HepG2 (cell line): ENCODE data around the gene ZFP1. TPM values are rescaled to one million over a fixed set of nuclear protein-coding genes. Genes with fewer than 3 reads are reported as not detected.

Source experiments
- ATAC-seq: fragments of 200-7000 bp; cut with Tn5 transposase; 3 replicates; pipeline ENCODE4 v1.9.1; 2020; ENCODE audit warnings: mild to moderate bottlenecking, moderate library complexity
- BruUV-seq: library from RNA; stranded (reverse); fragments of 400-500 nt; replicated peaks from 2 replicates; lab custom pipeline; 2021; lab: Mats Ljungman, UMichigan
- CTCF ChIA-PET: fragments of 300-600 bp; formaldehyde crosslinking; extraction: SDS; loops from one replicate; lab custom pipeline; 2021; ENCODE audit warnings: low total read pairs, inconsistent platforms, low intra/inter-chr PET ratio; lab: Yijun Ruan, JAX
- POLR2A ChIA-PET: fragments of 350-600 bp; sonication (Branson Sonifier 250); formaldehyde crosslinking; loops from one replicate; lab custom pipeline; 2020; ENCODE audit warnings: antibody characterized with exemption, inconsistent platforms; lab: Yijun Ruan, JAX
- DNase-seq: peaks from one replicate; pipeline ENCODE4 v3.0.0-alpha.2; 2015; ENCODE audit warnings: low spot score
- FAIRE-seq: peaks from 3 replicates; lab custom pipeline; 2011; peaks lifted over from hg19 to GRCh38; lab: Jason Lieb, UNC
- H2AFZ ChIP-seq: one replicate; pipeline ENCODE4 v1.6.1; 2011; ENCODE audit warnings: low read length, inconsistent platforms
- H3K27ac ChIP-seq: fragments of 300-600 bp; 3 replicates; pipeline ENCODE4 v1.8.0; 2011; ENCODE audit warnings: mixed run types, mild to moderate bottlenecking, mixed read lengths, low read length, inconsistent platforms; ENCODE audit not compliant: insufficient read depth; ENCODE audit errors: extremely low read length
- H3K27me3 ChIP-seq, 2 experiments: fragments of 200-600 bp in 1 of 2; 2 replicates in 1 of 2; 3 replicates in 1 of 2; pipeline versions ENCODE4 v1.6.0 to v1.8.0; 2011; ENCODE audit warnings: low read length in 2 of 2, mild to moderate bottlenecking in 2 of 2, moderate library complexity in 2 of 2, inconsistent platforms in 1 of 2; ENCODE audit not compliant: insufficient read depth in 2 of 2, control insufficient read depth in 1 of 2
- H3K36me3 ChIP-seq, 2 experiments: fragments of 200-600 bp in 1 of 2; replicated peaks in 1 of 2; 2 replicates in 1 of 2; 3 replicates in 1 of 2; pipeline versions ENCODE4 v1.5.1 to v1.8.0; 2011; ENCODE audit warnings: low read length in 2 of 2, inconsistent platforms in 1 of 2; ENCODE audit not compliant: insufficient read depth in 2 of 2, control insufficient read depth in 1 of 2
- H3K4me1 ChIP-seq: 2 replicates; pipeline ENCODE4 v1.5.1; 2012; ENCODE audit warnings: low read length, inconsistent platforms; ENCODE audit not compliant: insufficient read depth
- H3K4me2 ChIP-seq: 2 replicates; pipeline ENCODE4 v1.6.0; 2011; ENCODE audit warnings: low read depth, low read length, inconsistent platforms
- H3K4me3 ChIP-seq, 3 experiments: fragments of 200-600 bp in 1 of 3; sonication (generic), shearing (Covaris generic) in 1 of 3; replicated peaks in 1 of 3; 2 replicates each; pipeline ENCODE4 v1.5.1; 2011 to 2016; ENCODE audit warnings: low read length in 3 of 3, inconsistent platforms in 2 of 3, low read depth in 2 of 3, mild to moderate bottlenecking in 2 of 3, control low read depth in 1 of 3, mixed read lengths in 1 of 3; ENCODE audit not compliant: insufficient read depth in 1 of 3
- H3K79me2 ChIP-seq: one replicate; pipeline ENCODE4 v1.6.1; 2011; ENCODE audit warnings: low read length, inconsistent platforms; ENCODE audit not compliant: insufficient read depth
- H3K9ac ChIP-seq: 2 replicates; pipeline ENCODE4 v1.6.0; 2011; ENCODE audit warnings: mild to moderate bottlenecking, low read depth, low read length, inconsistent platforms; ENCODE audit not compliant: insufficient read depth
- H3K9me3 ChIP-seq: 2 replicates; pipeline ENCODE4 v1.5.1; 2012; ENCODE audit warnings: mild to moderate bottlenecking, low read length
- H4K20me1 ChIP-seq: 2 replicates; pipeline ENCODE4 v1.6.0; 2011; ENCODE audit warnings: inconsistent platforms, mild to moderate bottlenecking, low read length, moderate library complexity; ENCODE audit not compliant: insufficient read depth
- AGO2 ChIP-seq: fragments of 200-400 bp; formaldehyde crosslinking; optimal IDR thresholded peaks from 2 replicates; pipeline ENCODE3; 2017; ENCODE audit warnings: mild to moderate bottlenecking, low read depth, low read length, moderate library complexity
- ATF7 ChIP-seq, 2 experiments: fragments of 450-650 bp in 1 of 2; sonication (generic) in 1 of 2; formaldehyde crosslinking in 1 of 2; IDR thresholded peaks; 2 replicates each; pipeline versions ENCODE4 v1.4.0 to v1.6.1; 2016 to 2020; ENCODE audit warnings: antibody characterized with exemption in 1 of 2, mild to moderate bottlenecking in 1 of 2, missing genetic modification reagents in 1 of 2
- CCAR2 ChIP-seq: fragments of 200-400 bp; formaldehyde crosslinking; optimal IDR thresholded peaks from 2 replicates; pipeline ENCODE3; 2018; ENCODE audit warnings: low read depth, mild to moderate bottlenecking, low read length, moderate library complexity
- ETV6 ChIP-seq: sonication (generic); formaldehyde crosslinking; conservative IDR thresholded peaks from 2 replicates; pipeline ENCODE4 v1.4.0; 2020; ENCODE audit warnings: missing genetic modification reagents
- EZH2 ChIP-seq: conservative IDR thresholded peaks from 2 replicates; pipeline ENCODE4 v1.6.1; 2012; ENCODE audit warnings: mild to moderate bottlenecking, low read depth, low read length, moderate library complexity
- NFIC ChIP-seq: IDR thresholded peaks from 2 replicates; pipeline ENCODE4 v1.6.1; 2012; ENCODE audit warnings: mild to moderate bottlenecking, low read length, inconsistent platforms
- SMC3 ChIP-seq: IDR thresholded peaks from 2 replicates; pipeline ENCODE4 v1.6.1; 2011; ENCODE audit warnings: low read length, improper control_type of control experiment
- TCF12 ChIP-seq, 2 experiments: fragments of 450-650 bp in 1 of 2; sonication (generic) in 1 of 2; formaldehyde crosslinking in 1 of 2; IDR thresholded peaks; 2 replicates each; pipeline versions ENCODE4 v1.6.1 to v1.8.0; 2017 to 2022; ENCODE audit warnings: antibody characterized with exemption in 1 of 2, mild to moderate bottlenecking in 1 of 2, missing genetic modification reagents in 1 of 2, moderate library complexity in 1 of 2
- ZNF256 ChIP-seq: sonication (generic); formaldehyde crosslinking; conservative IDR thresholded peaks from 2 replicates; pipeline ENCODE4 v1.4.0; 2020; ENCODE audit warnings: missing genetic modification reagents
- ZNF546 ChIP-seq: sonication (generic); formaldehyde crosslinking; conservative IDR thresholded peaks from 2 replicates; pipeline ENCODE4 v1.8.1; 2023; ENCODE audit warnings: mild to moderate bottlenecking, missing genetic modification reagents
- ZNF616 ChIP-seq: sonication (generic); formaldehyde crosslinking; IDR thresholded peaks from 2 replicates; pipeline ENCODE4 v1.5.0; 2020; ENCODE audit warnings: low read depth, mild to moderate bottlenecking, missing genetic modification reagents
- WGBS: methylation state at CpG from one replicate; pipeline ENCODE4 v1.1.6; 2017; ENCODE audit warnings: low lambda C conversion rate; 5-methylcytosine and 5-hydroxymethylcytosine counted together
- in situ Hi-C: cut with HindIII; loops from 2 replicates; pipeline ENCODE4 v1.10.0; 2017; ENCODE audit warnings: low pct_unique_long_range_greater_than_20kb; ENCODE audit not compliant: extremely low pct_ligation_motif_present
- intact Hi-C: fragments of 100-400 bp; cut with micrococcal nuclease; formaldehyde crosslinking; loops from one replicate; pipeline ENCODE4 v1.10.0; 2022; ENCODE audit not compliant: unreplicated experiment
- polyA plus RNA-seq, 8 experiments: library from polyadenylated mRNA; depleted of rRNA in 3 of 8; stranded (reverse) in 7 of 8; unstranded in 1 of 8; fragments of >200 nt; fragmentation: Illumina TruSeq in 4 of 8; extraction: Trizol in 4 of 8; gene quantifications; 2 replicates each; pipeline versions ENCODE4 v1.2.1 to v1.2.3, GENCODE V29; 2011 to 2016; ENCODE audit warnings: low read depth in 4 of 8, missing spikeins in 1 of 8, mixed read lengths in 1 of 8; ENCODE audit not compliant: insufficient read depth in 1 of 8
- total RNA-seq, 5 experiments: library from RNA; depleted of rRNA; stranded (reverse); fragments of >200 nt; fragmentation: Illumina TruSeq; extraction: Trizol; gene quantifications; 2 replicates each; pipeline ENCODE4 v1.2.3, GENCODE V29; 2016; ENCODE audit warnings: low read depth in 1 of 5
- TF ChIP-seq, protein P1 (sequence below): sonication (generic); formaldehyde crosslinking; IDR thresholded peaks from 2 replicates; pipeline ENCODE4 v1.9.0; 2021; ENCODE audit warnings: missing genetic modification reagents, mild to moderate bottlenecking, borderline replicate concordance
- TF ChIP-seq, protein P2 (sequence below): IDR thresholded peaks from 2 replicates; pipeline ENCODE4 v1.6.1; 2012; ENCODE audit warnings: inconsistent platforms
- TF ChIP-seq, protein P3 (sequence below): sonication (generic); formaldehyde crosslinking; IDR thresholded peaks from 2 replicates; pipeline ENCODE4 v1.4.0; 2020; ENCODE audit warnings: low read depth, missing genetic modification reagents

ZFP1 gene
- total and polyA plus RNA-seq, 2 of the 13 experiments (the other 11 are each of a cell fraction or from before 2014, with no cell fraction given): 8.3 to 14.0 TPM

DNA sequence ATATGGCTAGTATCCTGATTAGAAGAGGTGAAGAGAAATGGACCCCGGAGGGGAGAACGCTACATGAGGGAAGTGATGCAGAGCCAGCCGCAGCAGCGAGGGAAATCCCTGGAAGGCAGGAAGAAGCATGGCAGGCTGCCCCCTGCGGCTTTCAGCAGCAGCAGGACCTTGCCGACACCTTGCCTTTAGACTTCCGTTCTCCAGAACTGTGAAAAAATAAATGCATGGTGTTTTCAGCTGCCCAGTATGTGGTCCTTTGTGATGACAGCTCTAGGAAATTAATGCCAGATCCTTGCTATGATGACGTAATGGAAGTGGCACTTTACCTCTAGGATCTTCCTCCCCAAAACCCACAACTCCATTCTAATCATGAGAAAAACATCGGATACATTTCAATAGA lies 9.7 kb upstream of the ZFP1 start:
- DNase-seq: no peak
- Histone ChIP-seq H3K36me3 (no peaks in the 10 kb centered on the region), H3K9ac (no peak overlapping the region), H3K4me2 (no peak overlapping the region), H3K4me3 (no peak overlapping the region), H4K20me1 (no peaks in the 10 kb centered on the region), H3K9me3 (no peaks in the 10 kb centered on the region), H3K79me2 (no peaks in the 10 kb centered on the region), H3K27me3 (no peaks in the 10 kb centered on the region), H3K27ac (no peak overlapping the region), H2AFZ (no peak overlapping the region), H3K4me1 (no peaks in the 10 kb centered on the region)
- ChIA-PET CTCF (no interaction called here), POLR2A (no interaction called here)
- intact Hi-C loops: no loop called here
- 0 out of 2 replicates have a peak, but pooled peaks have one; percentile 15 for TF ChIP-seq ATF7 (IDR thresholded peaks at IDR 0.05)
- no peak for TF ChIP-seq ATF7 (CRISPR knock-in tag; IDR thresholded peaks at IDR 0.05)
- TF ChIP-seq ZNF616: no peak
- TF ChIP-seq, protein P1, sequence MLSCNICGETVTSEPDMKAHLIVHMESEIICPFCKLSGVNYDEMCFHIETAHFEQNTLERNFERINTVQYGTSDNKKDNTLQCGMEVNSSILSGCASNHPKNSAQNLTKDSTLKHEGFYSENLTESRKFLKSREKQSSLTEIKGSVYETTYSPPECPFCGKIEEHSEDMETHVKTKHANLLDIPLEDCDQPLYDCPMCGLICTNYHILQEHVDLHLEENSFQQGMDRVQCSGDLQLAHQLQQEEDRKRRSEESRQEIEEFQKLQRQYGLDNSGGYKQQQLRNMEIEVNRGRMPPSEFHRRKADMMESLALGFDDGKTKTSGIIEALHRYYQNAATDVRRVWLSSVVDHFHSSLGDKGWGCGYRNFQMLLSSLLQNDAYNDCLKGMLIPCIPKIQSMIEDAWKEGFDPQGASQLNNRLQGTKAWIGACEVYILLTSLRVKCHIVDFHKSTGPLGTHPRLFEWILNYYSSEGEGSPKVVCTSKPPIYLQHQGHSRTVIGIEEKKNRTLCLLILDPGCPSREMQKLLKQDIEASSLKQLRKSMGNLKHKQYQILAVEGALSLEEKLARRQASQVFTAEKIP (CRISPR knock-in tag): no peak
- TF ChIP-seq, protein P2, sequence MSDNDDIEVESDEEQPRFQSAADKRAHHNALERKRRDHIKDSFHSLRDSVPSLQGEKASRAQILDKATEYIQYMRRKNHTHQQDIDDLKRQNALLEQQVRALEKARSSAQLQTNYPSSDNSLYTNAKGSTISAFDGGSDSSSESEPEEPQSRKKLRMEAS: no peak
- ATAC-seq: no peak
- in situ Hi-C loops: no loop called here
- no TSS peak for BruUV-seq
- WGBS: 96% methylated on average over 9 of the region's 9 CpGs
- FAIRE-seq: no peak

DNA sequence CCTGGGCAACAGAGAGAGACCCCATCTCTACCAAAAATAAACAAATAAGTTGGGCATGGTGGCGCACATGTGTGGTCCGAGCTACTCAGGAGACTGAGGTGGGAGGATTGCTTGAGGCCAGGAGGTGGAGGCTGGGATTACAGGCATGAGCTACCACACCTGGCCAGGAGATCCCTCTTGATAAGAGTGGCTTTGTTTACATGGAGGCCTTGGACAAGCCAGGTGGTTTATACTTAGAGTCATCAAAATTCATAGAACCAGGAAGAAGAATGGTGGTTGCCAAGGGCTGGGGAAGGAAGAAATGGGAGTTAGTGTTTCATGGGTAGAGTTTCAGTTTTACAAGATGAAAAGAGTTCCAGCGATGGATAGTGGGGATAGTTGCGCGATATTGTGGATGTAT lies 8.8 kb upstream of the ZFP1 start:
- ChIA-PET POLR2A (no interaction called here), CTCF (no interaction called here)
- FAIRE-seq (no peak), DNase-seq (no peak), ATAC-seq (no peak)
- H3K79me2 ChIP-seq: no peaks in the 10 kb centered on the region
- in situ Hi-C loops: no loop called here
- BruUV-seq: no TSS peak
- H3K27me3 ChIP-seq: no peaks in the 10 kb centered on the region
- no peaks in the 10 kb centered on the region for H3K9me3 ChIP-seq
- H3K4me3 ChIP-seq: no peak overlapping the region
- no peak overlapping the region for H3K27ac ChIP-seq
- intact Hi-C loops: no loop called here
- no peaks in the 10 kb centered on the region for H3K36me3 ChIP-seq
- no peak overlapping the region for H2AFZ ChIP-seq
- no peaks in the 10 kb centered on the region for H4K20me1 ChIP-seq
- no peak overlapping the region for H3K9ac ChIP-seq
- over 99% methylated on average over 5 of the region's 5 CpGs for WGBS
- no peaks in the 10 kb centered on the region for H3K4me1 ChIP-seq
- no peak overlapping the region for H3K4me2 ChIP-seq
- TF ChIP-seq AGO2 (no peak), ETV6 (CRISPR knock-in tag) (no peak), EZH2 (no peak), NFIC (no peak), SMC3 (no peak), TCF12 (IDR thresholded peaks at IDR 0.05) (no peak), TCF12 (CRISPR knock-in tag; IDR thresholded peaks at IDR 0.05) (no peak), CCAR2 (no peak), ZNF256 (CRISPR knock-in tag) (no peak), ZNF546 (CRISPR knock-in tag) (no peak)
- TF ChIP-seq, protein P3, sequence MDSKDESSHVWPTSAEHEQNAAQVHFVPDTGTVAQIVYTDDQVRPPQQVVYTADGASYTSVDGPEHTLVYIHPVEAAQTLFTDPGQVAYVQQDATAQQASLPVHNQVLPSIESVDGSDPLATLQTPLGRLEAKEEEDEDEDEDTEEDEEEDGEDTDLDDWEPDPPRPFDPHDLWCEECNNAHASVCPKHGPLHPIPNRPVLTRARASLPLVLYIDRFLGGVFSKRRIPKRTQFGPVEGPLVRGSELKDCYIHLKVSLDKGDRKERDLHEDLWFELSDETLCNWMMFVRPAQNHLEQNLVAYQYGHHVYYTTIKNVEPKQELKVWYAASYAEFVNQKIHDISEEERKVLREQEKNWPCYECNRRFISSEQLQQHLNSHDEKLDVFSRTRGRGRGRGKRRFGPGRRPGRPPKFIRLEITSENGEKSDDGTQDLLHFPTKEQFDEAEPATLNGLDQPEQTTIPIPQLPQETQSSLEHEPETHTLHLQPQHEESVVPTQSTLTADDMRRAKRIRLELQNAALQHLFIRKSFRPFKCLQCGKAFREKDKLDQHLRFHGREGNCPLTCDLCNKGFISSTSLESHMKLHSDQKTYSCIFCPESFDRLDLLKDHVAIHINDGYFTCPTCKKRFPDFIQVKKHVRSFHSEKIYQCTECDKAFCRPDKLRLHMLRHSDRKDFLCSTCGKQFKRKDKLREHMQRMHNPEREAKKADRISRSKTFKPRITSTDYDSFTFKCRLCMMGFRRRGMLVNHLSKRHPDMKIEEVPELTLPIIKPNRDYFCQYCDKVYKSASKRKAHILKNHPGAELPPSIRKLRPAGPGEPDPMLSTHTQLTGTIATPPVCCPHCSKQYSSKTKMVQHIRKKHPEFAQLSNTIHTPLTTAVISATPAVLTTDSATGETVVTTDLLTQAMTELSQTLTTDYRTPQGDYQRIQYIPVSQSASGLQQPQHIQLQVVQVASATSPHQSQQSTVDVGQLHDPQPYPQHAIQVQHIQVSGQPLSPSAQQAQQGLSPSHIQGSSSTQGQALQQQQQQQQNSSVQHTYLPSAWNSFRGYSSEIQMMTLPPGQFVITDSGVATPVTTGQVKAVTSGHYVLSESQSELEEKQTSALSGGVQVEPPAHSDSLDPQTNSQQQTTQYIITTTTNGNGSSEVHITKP (CRISPR knock-in tag): no peak
